GM19239 (cell line): ENCODE data around the gene TCFL5.

ENCODE experiments used
- DNase-seq: peaks from one replicate; pipeline ENCODE4 v3.0.0; 2011; ENCODE audit warnings: low spot score; ENCODE audit not compliant: insufficient read length
- FAIRE-seq: peaks from 2 replicates; lab custom pipeline; 2011; peaks lifted over from hg19 to GRCh38; lab: Jason Lieb, UNC

TCFL5 gene

GRCh38 chr20:62804021-62804626 lies 57.5 kb downstream of the TCFL5 start:
- no peak for DNase-seq
- FAIRE-seq, result no peak

GRCh38 chr20:62802026-62802712 lies 59.5 kb downstream of the TCFL5 start:
- DNase-seq (no peak), FAIRE-seq (no peak)

- FAIRE-seq (no peak), DNase-seq (no peak)
Observed at GRCh38 chr20:62801284-62802010, 60.2 kb downstream of the TCFL5 start.

DNA sequence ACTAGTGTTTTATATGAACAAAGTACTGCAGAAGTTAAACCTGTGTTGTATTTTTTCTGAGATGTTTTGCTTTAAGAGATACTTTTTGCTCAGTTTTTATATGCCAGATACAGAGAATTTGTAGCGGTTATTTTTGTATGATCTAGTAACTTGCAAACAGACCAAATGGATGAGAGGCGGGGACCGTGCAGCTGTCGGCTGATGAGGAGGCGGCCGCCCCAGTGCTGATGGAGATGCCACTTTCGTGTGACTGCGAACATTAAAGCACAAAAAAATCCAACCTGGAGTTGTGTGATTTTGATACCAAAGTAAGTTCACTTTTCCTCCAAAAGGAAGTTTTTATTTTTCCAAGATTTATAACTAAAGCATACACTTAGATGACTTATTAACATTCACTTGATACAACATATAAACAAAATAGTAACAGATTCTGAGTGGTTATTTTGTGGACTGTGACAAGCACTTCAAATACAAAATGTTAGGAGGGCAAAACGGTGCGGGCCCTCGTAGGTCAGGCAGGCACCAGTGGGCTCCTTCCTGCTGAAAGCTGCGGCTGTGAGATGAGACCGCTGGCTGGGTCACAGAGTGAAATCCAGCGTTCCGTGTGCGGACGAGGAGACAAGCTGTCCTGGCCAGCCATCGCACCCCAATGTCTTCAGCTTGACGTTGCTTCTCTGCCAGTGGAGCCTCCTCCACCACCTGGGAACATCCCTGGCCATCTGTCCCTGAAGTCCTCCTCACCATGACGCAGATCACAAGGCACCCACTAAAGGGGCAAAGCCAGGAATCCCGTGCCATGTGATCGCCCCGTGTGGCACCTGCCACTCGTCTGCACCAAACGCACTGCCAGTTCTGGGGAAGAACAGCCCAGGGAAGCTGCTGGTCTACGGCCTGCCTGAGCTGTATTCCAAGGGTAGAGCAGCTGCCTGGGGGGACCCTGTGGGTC lies 61.0 kb downstream of the TCFL5 start:
- DNase-seq (no peak), FAIRE-seq (no peak)

DNA sequence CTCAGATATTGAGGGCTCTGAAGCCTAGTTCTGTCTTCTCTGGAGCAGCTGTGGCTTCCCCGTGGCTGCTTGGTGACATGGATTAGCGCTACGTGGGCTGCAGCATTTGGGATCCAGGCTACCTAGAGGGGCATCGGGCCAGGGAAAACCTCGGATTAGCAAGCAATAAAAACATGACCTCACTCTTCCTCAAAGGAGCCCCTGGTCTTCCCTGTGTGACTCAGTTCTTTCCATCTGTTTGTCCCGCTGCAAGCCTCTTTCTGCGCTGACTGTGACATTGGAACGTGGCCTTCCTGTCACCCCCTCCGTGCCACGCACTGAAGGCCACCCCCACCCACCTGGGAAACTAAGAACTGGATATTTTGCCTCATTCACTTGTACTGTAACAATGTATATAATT lies 61.7 kb downstream of the TCFL5 start:
- FAIRE-seq (no peak), DNase-seq (no peak)

DNA sequence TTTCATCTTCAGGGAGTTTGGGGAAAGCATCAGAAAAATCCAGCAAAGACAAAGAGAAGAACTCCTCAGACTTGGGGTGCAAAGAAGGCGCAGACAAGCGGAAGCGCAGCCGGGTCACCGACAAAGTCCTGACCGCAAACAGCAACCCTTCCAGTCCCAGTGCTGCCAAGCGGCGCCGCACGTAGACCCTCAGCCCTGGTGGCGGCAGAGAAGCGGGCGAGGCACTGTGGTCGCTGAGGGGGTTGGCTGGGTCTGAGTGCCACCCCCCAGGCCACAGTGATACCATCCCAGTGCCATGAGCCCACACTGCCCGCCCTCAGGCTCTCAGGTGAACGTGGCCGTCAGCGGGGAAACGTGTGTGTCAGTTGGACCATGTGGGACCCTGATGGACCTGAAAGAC lies 62.2 kb downstream of the TCFL5 start:
- no peak for DNase-seq
- no peak for FAIRE-seq

- DNase-seq (no peak), FAIRE-seq (no peak)
Observed at GRCh38 chr20:62799036-62799435, 62.6 kb downstream of the TCFL5 start.

- DNase-seq (no peak), FAIRE-seq (no peak)
Observed at GRCh38 chr20:62797671-62798532, 63.7 kb downstream of the TCFL5 start.

- FAIRE-seq, result no peak
Observed at GRCh38 chr20:62796699-62797491, 64.7 kb downstream of the TCFL5 start.

GRCh38 chr20:62795023-62795761 lies 66.4 kb downstream of the TCFL5 start:
- FAIRE-seq (no peak), DNase-seq (no peak)

More at GRCh38 chr20:62796699-62797491, 64.7 kb downstream of the TCFL5 start:
- no peak for DNase-seq

- FAIRE-seq, result peak; percentile 53
Observed at GRCh38 chr20:62794007-62794724, 67.5 kb downstream of the TCFL5 start.

DNA sequence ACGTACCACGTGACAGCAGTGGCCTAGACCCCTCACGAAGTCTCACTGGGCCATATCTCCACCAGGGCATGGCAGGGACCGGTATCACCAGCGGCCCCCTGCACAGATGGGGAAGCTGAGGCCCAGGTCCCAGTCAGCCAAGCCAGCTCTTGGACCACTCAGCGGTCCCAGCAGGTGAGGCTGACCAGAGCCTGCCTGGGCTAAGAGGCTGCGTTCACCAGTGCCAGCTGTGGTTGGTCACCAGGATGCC lies 67.9 kb downstream of the TCFL5 start:
- DNase-seq (no peak), FAIRE-seq (no peak)

More at GRCh38 chr20:62794007-62794724, 67.5 kb downstream of the TCFL5 start:
- peak; percentile 90 for DNase-seq

DNA sequence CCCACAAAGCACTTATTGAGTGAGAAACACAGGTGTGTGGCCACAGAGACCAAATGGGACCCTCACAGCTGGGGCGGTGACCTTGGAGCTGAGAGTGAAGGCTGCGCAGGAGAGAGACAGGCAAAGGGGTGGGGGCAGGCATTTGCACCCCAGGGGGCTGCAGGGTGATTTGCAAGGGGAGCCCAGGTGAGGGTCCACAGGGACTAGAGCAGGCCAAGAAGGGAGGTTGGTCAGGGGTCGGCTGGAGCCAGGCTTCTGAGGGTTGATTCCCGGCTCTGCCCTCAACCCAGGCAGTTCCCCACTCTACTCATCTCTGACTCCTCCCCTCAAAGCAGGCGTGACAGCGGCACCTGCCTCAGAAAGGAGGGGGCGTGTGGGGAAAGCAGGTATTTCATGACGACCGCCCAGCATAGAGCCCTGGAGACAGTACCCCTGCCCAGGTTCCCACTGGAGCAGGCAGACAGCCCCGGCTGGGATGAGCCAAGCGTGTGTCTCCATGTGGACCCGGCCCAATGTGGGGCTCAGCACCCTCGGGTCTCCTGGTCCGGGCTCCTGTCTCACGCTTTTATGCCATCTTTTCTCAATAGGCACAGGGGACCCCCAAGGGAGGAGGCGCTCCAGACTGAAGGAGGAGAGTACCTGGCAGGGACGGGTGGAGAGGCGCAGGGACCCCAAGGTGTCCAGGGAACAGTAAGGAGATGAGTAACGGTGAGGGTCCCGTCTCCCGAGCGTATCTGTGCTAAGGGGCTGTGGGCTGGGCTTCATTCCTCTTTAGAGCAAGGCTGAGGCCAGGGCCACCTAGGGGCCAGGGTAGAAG lies 68.5 kb downstream of the TCFL5 start:
- no peak for DNase-seq
- FAIRE-seq, result no peak

- DNase-seq (no peak), FAIRE-seq (no peak)
Observed at GRCh38 chr20:62792182-62792939, 69.3 kb downstream of the TCFL5 start.

GRCh38 chr20:62791301-62792181 lies 70.1 kb downstream of the TCFL5 start:
- FAIRE-seq, result peak; percentile 47

More at GRCh38 chr20:62791301-62792181, 70.1 kb downstream of the TCFL5 start:
- peak; percentile 62 for DNase-seq
